ENCODE measurements around the gene SLC18B1.

SLC18B1 gene

DNA sequence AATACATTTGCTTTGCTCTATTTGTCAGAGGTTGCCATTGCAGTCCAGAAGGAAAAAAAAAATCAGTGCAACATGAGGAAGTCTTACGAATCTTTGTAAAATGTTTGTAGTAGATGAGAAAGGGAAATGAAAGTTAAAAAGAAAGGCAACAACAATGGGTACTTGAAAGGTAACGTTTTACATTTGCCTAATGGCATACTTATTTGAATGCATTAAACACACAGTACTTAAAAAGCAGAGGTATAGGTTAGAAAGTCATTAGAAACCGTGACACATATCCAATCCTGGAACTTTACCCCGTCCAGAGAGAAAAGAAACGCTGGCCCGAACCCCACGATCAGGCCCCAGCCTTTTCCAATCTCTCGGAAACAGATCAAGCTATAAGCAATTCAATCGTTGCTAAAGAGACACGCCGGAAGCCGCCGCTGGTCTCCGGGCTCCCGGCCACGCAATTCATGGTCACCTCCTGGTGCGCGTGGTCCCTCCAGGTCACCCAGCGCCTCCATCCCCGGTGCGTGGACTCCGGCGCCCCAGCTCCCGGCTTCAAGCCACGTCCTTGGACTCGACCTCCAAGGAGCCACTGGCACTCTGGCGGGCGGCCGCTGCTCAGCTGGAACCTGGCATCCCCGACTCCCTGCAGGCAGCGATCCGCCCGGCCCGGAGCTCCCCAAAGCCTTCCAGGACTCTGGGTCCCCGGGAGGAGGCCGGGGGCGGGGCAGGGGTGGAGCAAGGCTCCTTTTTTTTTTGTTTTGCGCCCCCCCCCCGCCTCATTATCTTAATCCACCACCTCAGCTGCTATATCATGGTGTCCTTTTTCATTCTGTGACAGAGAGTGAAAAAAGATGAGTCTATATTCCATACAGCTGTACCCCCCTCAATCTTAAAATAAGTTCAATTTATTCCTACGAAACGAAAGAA, at the start of gene SLC18B1:
Gene SLC18B1, minus strand, starts transcription at position 687 of the 918 bp plus-strand sequence. Its CDS starts 181 bp downstream, at position 506.
- in situ Hi-C loops (cut with MboI; ENCODE audit: low sequenced_read_pairs): no loop called here

DNA sequence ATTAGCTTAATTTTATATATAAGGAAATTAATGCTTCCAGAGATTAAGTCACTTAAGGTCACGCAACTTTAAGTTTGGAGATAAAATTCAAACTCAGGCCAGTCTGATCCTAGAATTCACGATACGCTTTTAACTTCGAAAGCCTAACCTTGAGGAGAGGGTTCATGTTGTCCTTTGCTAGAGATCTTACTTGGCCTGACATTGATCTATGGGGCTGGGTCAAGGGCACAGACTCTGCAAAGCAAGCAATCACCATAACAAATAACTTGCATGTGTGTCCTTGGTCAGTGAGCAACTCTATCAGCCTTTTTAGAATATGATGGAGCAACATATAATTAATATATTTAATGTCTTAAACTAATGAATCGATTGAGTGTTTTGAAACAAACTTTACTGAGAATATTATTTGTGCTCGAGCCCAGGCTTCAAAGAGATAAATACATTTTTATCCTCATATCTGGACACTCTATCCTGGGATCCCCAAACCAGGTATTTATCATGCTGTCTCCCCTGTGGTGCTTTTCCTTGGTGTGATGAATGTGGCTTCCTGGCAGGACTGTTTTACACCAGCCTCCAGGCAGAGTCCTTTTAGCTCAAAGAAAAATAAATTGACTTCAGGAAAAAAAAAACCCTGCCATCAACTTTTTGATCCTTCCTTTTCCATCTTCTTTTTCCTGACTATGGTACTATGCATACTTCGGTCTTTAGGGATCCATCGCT, 45.0 kb upstream of the SLC18B1 start:
- in situ Hi-C loops (cut with MboI; ENCODE audit: low sequenced_read_pairs): no loop called here

DNA sequence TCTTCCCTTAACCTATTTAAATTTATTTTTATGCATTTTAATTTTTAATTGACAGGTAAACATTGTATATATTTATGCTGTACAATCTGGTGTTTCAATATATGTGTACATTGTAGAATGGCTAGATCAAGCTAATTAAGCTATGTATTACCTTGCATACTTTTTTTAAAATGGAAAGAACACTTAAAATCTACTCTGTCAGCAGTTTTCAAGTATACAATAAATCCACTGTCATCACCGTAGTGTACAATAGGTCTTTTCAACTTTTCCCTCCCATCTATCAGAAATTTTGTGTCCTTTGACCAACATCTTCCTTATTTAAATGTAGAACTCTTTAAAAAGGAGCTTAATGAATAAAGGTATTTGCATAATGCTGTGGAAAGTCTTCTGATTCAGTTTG, 43.5 kb upstream of the SLC18B1 start:
- in situ Hi-C loops (cut with MboI; ENCODE audit: low sequenced_read_pairs): no loop called here

DNA sequence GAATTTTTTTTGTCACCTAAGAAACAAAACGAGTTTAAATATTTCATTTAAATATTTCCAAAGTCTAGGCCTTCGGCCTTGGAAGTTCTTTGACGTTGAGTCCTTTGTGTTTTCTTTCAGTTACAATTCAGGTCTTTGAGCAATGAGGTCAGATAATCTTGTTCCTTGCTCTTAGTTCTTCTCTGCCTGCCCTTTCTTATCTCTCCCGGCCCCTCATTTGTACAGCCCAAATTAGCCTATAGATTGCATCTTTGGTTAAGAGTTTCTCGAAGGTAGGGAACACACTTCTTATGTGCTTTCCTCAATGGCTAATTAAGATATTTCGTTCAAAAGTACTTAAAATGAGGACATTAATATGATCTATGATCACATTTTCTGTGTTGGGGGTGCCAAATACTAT, 34.5 kb upstream of the SLC18B1 start:
- in situ Hi-C loops (cut with MboI; ENCODE audit: low sequenced_read_pairs): no loop called here

DNA sequence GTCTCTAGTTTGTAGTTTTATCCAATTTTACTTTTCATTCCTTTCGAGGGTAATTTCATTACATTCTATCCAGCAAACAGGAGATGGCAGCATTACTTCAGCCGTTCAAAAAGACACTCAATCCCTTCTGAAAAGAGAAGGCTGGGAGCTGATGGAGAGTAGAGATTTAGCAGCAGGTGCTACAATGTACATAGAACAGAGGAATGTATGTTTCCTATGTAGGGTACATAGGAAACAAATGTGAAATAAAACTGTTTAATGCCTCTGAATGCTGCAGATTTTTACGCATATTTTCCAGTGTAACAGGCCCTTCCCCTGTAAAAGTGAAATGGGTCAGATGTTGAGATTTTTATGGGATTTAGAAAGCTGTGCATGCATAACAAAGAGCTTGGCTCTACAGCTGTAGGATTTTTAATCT, 31.9 kb upstream of the SLC18B1 start:
- in situ Hi-C loops (cut with MboI; ENCODE audit: low sequenced_read_pairs): no loop called here

DNA sequence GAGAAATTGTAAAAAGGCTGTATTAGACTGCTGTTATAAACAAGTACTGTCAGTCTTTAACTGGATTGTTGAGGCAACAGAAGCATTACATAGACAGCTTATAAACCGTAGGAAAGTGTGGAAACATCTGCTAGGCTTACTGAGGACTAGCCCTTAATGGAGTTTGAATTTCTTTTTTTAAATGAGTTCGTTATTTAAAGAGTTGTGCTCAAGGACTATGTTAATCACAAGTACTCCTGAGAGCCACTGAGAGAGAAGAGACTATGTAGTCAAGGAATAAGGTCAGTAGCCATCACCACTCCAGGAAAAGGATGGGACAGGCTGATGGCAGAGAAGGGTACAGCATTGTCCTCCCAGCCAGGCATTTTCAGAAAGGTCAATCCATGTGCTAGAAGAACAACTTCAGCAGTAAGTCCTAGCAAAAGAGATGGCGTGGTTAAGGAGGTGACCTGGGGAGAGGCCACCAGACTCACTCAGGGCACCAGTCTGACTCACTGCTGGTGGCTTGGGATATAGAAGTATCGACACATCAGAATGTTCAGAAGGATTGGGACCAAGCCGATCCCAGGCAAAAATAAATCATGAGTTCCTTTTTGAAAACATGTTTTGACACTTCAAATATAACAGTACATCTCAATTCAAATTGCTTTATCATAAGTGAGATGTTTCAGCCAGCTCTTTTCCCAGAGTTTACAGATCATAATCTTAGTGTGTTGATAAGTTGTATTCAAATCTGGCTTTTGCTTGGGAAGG, 22.4 kb upstream of the SLC18B1 start:
- in situ Hi-C loops (cut with MboI; ENCODE audit: low sequenced_read_pairs): no loop called here

DNA sequence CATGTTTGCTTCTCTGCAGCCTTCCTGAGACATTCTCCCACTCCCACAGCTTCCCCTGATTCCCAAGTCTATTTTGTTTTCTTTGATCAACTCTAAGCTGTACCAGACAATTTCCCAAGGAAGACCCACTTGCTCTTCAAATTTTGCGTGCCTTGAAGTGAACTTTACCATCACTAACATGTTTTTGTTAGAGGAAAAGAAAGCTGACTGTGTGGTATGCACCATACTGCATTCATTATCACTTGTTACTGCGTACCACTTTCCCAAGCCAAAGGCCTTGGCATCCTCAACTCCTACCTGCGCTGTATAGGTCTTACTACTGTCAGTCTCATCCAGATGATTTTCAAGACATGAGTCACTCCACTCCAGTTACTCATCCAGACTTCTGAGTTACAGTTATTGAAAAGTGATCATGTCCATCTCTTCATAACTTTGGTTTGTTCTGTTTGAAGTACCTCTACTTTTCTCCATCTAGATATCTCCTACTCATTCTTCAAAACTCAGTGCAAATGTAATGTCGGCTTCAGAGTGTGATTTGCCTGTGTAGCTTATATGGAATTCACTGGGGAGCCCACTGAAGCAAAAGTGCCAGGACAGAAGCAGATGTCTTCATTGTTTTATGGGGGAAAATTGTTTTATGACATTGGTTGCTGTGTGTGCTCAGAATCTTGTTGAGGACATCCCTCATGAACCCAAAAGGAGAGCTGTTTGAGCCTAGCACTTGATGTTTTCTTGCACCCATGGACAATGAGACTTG, 21.1 kb upstream of the SLC18B1 start:
- in situ Hi-C loops (cut with MboI; ENCODE audit: low sequenced_read_pairs): no loop called here

DNA sequence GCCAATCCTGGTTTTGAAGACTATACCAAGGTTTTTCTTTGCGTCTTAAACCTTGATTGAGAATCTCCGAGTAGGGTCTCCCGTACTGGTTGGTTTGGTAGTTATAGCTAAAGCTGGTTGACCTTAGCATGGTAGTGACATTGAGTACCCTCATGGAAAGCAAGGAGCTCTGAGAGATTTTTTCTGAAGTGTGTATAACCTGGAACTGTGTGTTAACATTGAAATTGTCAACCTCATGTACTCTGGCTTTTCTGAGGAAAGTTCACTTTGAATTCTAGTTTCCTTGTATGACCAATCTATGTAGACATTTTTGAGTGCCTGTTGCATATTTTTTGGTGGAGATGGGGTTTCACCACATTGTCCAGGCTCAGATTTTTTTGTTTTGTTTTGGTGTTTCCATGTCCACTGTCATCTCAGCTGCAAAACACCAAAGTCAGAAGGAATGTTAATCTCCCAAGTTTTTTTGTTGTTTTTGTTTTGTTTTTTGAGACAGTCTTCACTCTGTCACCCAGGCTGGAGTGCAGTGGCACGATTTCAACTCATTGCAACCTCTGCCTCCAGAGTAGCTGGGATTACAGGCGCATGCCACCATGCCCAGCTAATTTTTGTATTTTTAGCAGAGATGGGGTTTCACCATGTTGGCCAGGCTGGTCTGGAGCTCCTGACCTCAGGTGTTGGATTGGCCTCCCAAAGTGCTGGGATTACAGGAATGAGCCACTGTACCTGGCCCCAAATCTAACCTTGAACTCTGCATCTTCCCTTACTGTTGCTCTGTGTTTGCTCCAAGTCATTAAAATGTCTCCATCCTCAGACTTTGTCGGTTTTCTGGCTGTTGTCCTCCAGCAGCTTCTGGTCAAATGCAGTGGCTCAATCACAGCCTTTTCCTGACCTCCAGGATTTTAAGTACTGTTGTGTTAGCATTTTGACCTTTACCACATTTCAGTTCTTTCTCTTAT, 20.2 kb upstream of the SLC18B1 start:
- in situ Hi-C loops (cut with MboI; ENCODE audit: low sequenced_read_pairs): no loop called here

DNA sequence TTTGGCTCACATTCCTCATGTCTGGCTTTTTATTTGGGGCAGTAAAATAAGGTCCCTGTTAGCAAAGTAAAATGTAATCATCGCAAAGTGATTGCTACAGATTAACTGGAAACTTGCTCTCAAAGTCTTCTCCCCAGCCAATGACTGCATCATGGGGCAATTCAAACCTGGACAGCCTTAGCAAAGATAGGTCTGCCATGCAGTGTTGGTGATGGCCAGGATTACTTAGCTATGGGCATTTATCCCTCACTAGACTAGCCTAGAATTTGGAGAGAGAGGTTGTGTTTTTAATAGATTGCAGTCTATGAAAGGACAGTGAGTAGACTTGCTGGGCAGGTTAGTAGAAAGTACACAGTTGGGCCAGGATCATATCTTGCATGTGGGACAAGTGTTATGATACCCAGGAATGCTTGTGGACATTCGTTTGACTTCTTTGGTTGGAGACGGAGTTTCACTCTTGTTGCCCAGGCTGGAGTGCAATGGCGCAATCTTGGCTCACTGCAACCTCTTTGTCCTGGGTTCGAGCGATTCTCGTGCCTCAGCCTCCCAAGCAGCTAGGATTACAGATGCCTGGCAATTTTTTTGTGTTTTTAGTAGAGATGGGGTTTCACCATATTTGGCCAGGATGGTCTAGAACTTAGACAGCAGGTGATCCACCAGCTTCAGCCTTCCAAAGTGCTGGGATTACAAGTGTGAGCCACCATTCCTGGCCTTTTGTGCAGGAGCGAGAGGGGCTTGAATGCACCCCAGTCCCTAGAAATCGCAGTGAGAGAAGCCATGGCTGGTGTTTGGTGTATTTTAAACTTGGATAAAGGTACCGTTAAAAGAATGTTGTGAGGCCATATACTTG, 19.3 kb upstream of the SLC18B1 start:
- in situ Hi-C loops (cut with MboI; ENCODE audit: low sequenced_read_pairs): no loop called here

DNA sequence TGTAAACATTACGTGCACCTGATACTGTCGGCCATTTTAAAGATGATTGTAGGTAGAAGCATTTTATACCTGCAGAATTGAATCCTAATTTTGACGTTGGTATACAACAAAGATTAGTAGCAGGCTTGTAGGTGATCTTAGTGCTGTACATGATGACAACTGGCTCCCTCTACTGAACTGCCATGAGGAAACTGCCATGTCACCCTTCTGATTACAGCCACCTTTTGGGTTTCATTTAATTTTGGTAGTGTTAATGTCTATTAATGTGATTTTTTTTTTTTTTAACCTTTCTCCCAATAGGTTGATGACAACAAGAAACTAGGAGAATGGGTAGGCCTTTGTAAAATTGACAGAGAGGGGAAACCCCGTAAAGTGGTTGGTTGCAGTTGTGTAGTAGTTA, 18.2 kb upstream of the SLC18B1 start:
- in situ Hi-C loops (cut with MboI; ENCODE audit: low sequenced_read_pairs): no loop called here

DNA sequence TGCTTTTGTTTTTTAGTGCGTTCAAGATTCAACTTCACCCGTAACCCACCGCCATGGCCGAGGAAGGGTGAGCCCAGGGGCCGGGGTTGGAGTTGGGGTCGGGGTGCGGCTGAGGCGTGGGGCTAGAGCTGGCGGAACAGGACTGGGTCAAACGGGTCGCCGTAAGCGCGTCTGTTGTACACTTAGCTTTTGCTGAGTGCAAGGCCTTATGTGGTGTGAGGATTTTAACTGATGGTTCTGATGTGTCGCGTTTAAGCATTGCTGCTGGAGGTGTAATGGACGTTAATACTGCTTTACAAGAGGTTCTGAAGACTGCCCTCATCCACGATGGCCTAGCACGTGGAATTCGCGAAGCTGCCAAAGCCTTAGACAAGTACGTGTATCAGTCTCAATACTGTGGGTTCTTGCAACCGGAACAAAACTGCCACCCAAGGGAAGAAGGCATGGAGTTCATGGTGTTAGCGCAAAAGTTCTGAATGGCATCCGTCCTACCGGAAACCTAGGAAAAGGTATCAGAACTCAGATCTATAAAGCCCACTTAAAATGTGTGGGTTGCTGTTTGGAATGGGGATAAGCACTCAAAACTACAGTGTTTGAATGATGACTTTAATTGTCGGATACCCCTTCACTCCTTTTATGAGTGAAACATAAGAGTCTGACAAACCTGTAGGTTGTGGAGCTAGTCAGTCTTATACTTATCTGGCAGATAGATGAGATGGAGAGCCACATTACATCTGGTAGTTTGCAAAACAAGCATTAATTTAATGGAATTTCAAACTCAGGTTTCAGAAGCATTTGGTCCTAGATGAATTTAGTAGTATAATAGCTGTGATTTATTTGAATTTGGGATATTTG, 16.5 kb upstream of the SLC18B1 start:
- in situ Hi-C loops (cut with MboI; ENCODE audit: low sequenced_read_pairs): no loop called here

DNA sequence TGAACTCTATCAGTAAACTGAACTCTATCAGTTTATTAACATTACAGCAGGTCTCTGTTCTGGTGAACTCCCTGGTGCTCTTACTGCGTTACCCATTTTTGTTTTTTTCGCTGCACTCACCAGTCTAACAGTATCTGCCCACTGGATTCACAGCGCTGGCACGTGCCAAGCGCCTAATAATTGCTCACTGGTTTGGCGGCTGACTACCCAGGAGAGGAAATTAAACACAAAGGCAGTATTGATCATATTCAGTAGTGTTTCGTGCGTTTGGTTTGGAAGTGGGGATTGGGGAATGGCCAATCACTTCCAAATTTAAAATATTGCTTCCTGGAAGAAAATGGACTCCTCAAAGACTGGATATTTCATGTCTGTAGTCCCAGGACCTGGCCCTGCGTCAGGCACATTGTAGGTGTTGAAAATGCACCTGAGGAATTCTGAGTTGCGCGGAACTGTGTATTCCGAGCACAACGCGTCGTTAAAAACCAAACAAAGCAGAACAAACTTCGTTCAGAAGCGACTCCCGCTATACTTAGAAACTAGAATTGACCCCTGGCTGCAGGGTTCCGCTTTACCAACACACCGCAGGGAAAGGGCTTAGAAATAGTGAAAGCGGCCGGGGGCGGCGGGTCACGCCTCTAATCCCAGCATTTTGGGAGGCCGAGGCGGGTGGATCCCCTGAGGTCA, 14.9 kb upstream of the SLC18B1 start:
- in situ Hi-C loops (cut with MboI; ENCODE audit: low sequenced_read_pairs): no loop called here

DNA sequence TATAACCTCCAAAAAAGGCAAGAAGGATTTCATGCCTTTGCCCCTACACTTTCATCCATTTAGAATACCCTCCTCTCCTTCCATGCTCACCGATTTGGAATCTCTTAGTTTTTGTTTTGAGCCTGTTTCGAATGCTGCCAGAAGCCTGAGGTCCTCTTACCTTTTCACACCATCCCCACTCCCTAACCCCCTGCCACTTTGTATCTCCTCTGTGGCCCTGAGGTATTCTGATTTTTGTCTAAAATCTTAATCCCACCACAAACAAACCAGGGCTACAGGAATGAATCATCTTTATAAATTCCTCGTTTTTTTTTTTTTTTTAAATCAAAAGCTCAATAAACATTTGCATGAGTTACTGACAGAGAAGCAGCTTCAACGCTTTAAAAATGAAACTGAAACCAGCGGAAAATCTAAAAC, 14.3 kb upstream of the SLC18B1 start:
- in situ Hi-C loops (cut with MboI; ENCODE audit: low sequenced_read_pairs): no loop called here

DNA sequence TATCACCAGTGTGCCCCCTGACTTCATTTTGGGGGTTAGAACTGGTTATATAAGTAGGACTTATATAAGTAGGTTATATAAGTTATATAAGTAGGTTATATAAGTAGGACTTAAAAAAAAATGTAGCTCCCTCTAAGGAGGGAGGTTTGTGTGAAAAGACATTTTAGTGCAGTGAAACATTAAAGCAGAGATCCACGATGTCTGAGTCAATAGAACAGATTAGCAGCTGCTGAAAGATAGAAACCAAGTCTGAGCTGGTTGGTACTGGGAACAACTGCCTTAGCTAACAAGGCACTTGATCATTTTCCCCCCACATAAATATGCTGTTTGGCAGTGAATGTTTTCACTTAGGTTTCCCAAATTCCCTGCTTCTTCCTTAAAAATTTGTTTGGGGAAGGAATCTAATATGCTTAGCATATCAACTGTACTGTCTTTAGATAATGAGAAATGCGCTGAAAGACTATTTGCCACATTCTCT, 13.9 kb upstream of the SLC18B1 start:
- in situ Hi-C loops (cut with MboI; ENCODE audit: low sequenced_read_pairs): no loop called here

DNA sequence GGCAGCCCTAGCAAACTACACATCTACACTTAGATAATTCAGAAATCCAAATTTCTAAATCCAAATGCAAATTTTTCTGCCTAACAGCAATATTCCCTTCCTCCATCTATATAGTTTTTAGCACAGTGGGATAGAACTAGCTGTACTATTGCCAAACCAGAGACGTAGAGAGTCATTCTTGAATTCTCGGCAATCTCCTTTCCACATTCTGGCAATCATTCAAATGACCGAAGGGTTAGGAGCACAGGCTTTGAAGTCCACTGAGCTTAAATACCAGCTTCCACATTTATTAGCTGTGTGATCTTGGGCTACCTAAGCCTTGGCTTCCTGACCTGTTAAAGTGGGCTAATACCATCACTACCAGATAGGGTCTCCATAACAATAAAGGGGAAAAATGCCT, 12.8 kb upstream of the SLC18B1 start:
- in situ Hi-C loops (cut with MboI; ENCODE audit: low sequenced_read_pairs): no loop called here

DNA sequence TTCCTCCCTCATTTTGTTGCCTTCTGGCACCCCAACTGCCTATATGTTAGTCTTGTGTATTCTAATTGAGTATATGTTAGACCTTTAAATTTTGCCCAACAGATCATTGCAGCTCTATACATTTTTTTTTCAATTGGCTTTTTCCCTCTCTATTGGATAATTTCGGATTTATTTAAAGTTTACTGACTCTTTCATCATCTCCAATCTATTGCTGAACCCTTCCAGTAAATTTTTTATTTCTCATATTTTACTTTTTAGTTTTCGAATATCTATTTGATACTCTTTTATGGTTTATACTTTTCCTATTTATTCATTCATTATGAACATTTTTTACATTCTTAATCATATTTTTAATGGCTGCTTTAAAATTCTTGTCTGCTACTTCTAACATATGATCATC, 7.1 kb upstream of the SLC18B1 start:
- in situ Hi-C loops (cut with MboI; ENCODE audit: low sequenced_read_pairs): no loop called here

DNA sequence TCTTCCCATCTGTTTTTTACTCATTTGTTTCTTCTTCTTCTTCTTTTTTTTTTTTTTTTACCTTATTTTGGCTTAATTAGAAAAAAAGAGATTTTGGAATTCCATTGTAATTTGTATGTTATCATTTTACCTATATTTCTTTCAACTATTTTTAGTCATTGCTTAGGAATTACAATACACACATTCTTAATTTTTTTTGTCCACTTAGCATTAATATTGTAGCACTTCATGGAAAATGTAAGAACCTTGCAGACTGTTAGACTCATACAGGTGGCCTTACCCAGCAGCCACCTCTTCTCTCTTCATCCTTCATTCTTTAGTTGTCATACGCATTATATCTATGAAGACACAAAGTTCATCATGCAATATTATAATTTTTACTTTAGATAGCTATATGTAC, 5.8 kb upstream of the SLC18B1 start:
- in situ Hi-C loops (cut with MboI; ENCODE audit: low sequenced_read_pairs): no loop called here
